ENCODE data around the gene FGFR3. TPM values are rescaled to one million over a fixed set of nuclear protein-coding genes. Genes with fewer than 3 reads are reported as not detected.

The FGFR3 gene
- total RNA-seq, 4 donors from 2014 or later, result 438 to 805 (median 489) TPM

DNA sequence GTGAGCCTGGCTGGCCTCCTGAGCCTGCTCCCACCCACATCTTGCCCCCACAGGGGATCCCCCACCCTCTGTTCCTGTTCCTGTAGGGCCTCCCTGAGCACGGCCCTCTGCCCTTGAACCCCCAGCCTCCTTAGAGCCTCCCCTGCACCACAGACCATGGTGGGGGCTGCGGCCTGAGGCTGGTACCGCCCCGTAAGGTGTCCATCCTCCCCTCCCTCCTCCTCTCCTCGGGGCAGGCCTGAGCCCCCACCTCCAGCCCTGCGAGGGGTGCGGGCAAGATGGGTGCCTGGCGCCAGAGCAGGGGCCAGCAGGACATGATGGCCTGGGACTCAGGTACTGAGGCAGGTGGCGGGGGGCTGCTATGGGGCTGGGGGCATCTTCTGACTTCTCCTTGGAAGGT lies 28.4 kb upstream of the FGFR3 start:
- H3K4me3 ChIP-seq (ENCODE audit: low read depth, poor library complexity, severe bottlenecking), result no peak overlapping the region
- intact Hi-C loops (cut with DNase I; ENCODE audit: low total_unique reads), result no loop called here
- TF ChIP-seq POLR2A (IDR thresholded peaks at IDR 0.05) (no peak), CTCF (IDR thresholded peaks at IDR 0.05) (no peak)
- DNase-seq (ENCODE audit: low spot score in 2 of 2), result no peak
- 94 to 100% methylated on average over 2 to 9 of the region's 9 CpGs for WGBS, 2 donors

- no peak overlapping the region for H3K4me3 ChIP-seq (ENCODE audit: low read depth, poor library complexity, severe bottlenecking)
- intact Hi-C loops (cut with DNase I; ENCODE audit: low total_unique reads), result no loop called here
- TF ChIP-seq CTCF (IDR thresholded peaks at IDR 0.05) (no peak), POLR2A (IDR thresholded peaks at IDR 0.05) (no peak)
- WGBS, 2 donors, result 50 to 64% methylated on average over 8 to 9 of the region's 10 CpGs
- DNase-seq (ENCODE audit: low spot score in 2 of 2), result no peak
Measured at GRCh38 chr4:1765409-1766072, 27.6 kb upstream of the FGFR3 start.

DNA sequence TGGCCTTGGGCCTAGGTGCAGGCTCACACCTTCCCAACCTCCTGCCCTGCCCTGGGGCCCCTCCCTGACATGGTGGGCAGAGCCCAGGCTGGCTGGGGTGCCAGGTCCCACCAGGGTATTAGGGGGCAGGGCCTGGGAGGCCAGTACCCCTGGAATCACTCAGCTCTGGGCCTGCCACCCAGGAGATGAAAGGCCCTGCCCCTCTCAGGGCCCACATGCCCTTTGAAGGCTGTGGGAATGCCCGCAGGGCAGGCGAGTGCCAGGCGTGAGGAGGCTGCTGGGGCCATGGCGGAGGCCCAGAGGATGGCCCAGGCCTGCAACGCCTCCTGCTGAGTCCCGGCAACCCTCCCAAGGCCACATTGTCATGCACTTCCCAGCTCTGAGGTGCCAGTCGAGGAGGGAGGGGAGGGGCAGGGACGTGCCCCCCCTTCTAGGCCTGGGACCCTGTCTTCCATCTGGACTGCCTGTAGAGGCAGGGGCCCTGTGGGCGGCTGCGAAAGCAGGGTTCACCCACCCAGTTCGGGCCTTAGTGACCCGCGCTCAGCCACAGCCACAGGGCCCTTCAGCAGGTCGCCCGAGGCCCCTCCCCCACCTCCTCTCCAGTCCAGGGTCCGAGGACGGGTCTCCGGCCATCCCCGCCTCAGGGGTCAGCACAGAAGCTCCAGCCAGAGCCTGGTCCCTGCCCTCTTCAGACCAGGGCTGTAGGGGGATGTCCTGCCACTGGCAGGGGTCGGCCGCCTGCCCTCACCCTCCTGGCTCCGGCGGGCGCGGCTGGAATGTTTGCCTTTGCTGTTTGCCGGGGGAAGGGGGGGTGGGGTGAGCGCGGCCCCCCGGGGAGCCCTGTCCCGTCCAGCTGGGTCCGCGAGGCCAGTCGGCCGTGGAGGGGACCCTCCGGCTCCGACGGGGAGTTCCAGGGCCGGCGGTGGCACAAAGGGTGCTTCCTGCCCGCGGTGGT lies 26.7 kb upstream of the FGFR3 start:
- TF ChIP-seq CTCF (IDR thresholded peaks at IDR 0.05), result no peak
- WGBS, 2 donors, result 33 to 84% methylated on average over 5 to 40 of the region's 41 CpGs
- DNase-seq (ENCODE audit: low spot score in 2 of 2), result no peak
- intact Hi-C loops (cut with DNase I; ENCODE audit: low total_unique reads), result no loop called here
- H3K4me3 ChIP-seq (ENCODE audit: low read depth, poor library complexity, severe bottlenecking), result no peak overlapping the region

DNA sequence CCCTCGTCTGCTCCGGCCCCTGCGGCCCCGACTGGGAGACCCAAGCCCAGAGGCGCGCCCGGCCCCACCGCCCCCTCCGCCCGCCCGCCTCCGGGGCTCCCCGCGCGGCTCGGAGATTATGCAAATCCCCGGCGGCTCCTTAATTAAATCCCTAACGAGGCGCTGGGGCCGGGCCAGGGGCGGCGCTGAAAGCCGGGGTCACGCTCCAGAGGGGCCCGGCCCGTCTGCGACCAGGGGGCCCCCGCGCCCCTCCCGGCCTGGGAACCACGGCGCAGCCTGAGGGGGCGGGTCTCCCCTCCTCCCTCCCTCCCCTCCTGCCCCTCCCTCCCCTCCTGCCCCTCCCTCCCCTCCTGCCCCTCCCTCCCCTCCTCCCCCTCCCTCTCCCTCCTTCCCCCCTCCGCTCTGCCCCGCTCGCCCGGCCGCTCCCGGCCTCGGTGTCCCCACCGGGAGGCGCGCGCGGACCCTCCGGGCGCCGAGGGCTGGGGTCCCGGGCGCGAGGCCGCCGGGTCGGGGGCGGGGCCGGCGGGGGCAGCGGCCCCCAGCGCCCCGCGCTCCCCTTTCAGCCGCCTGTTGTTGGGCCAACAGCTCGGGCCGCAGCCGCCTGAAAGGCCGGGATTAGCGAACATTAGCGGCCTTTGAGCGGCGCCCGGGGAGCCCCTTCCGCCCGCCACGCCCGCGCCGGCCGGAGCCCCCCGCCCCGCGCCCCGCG lies 25.9 kb upstream of the FGFR3 start:
- intact Hi-C loops (cut with DNase I; ENCODE audit: low total_unique reads), result no loop called here
- DNase-seq (ENCODE audit: low spot score in 2 of 2), result no peak
- TF ChIP-seq CTCF (IDR thresholded peaks at IDR 0.05) (no peak), POLR2A (IDR thresholded peaks at IDR 0.05) (no peak)
- 1 to 3% methylated on average over 35 to 36 of the region's 84 CpGs for whole genome bisulfite sequencing, 2 donors
- H3K4me3 ChIP-seq (ENCODE audit: low read depth, poor library complexity, severe bottlenecking), result no peak overlapping the region

GRCh38 chr4:1767770-1768366 lies 25.2 kb upstream of the FGFR3 start:
- 14 to 26% methylated on average over 18 to 29 of the region's 32 CpGs for WGBS, 2 donors
- no peak overlapping the region for H3K4me3 ChIP-seq (ENCODE audit: low read depth, poor library complexity, severe bottlenecking)
- TF ChIP-seq POLR2A (IDR thresholded peaks at IDR 0.05) (no peak), CTCF (IDR thresholded peaks at IDR 0.05) (no peak)
- intact Hi-C loops (cut with DNase I; ENCODE audit: low total_unique reads), result no loop called here
- DNase-seq (ENCODE audit: low spot score in 2 of 2), result no peak
